Measurements from ENCODE around the gene VPREB1. TPM values are rescaled to one million over a fixed set of nuclear protein-coding genes. Genes with fewer than 3 reads are reported as not detected.
"Not testable (repeated sequence)": the region's sequence is repeated elsewhere in the genome, so short reads cannot be mapped to it uniquely, and the experiment has no call there.

Gene VPREB1
- total and polyA plus RNA-seq, 8 donors = not detected

- FAIRE-seq; H3K4me3 ChIP-seq; H3K4me1 ChIP-seq; H3K36me3 ChIP-seq; DNase-seq; H3K27ac ChIP-seq; H3K27me3 ChIP-seq; intact Hi-C loops (cut with DNase I); H3K9me3 ChIP-seq; ATAC-seq: not testable (repeated sequence)
- WGBS, 2 donors = 74 to 81% methylated on average over 4 of the region's 4 CpGs
Observed at GRCh38 chr22:22260586-22260985, 16.0 kb downstream of the VPREB1 start.

- H3K4me3 ChIP-seq; H3K4me1 ChIP-seq; H3K9me3 ChIP-seq; H3K27me3 ChIP-seq; intact Hi-C loops (cut with DNase I); H3K36me3 ChIP-seq; ATAC-seq; FAIRE-seq; DNase-seq; H3K27ac ChIP-seq: not testable (repeated sequence)
- 42 to 49% methylated on average over 3 of the region's 3 CpGs for WGBS, 2 donors
Observed at GRCh38 chr22:22262332-22263074, 17.9 kb downstream of the VPREB1 start.

GRCh38 chr22:22263823-22264222, 19.2 kb downstream of the VPREB1 start:
- WGBS, 2 donors = 50 to 77% methylated on average over 3 of the region's 3 CpGs
- intact Hi-C loops (cut with DNase I); FAIRE-seq: not testable (repeated sequence)

GRCh38 chr22:22270036-22270676, 25.6 kb downstream of the VPREB1 start:
- H3K27me3 ChIP-seq; ATAC-seq; DNase-seq; H3K36me3 ChIP-seq; H3K9me3 ChIP-seq; H3K27ac ChIP-seq; H3K4me1 ChIP-seq; H3K4me3 ChIP-seq; FAIRE-seq; intact Hi-C loops (cut with DNase I): not testable (repeated sequence)
- WGBS, 2 donors = 90 to 93% methylated on average over 6 to 7 of the region's 7 CpGs

More at GRCh38 chr22:22263823-22264222, 19.2 kb downstream of the VPREB1 start:
- H3K9me3 ChIP-seq, H3K36me3 ChIP-seq, H3K4me1 ChIP-seq, H3K27me3 ChIP-seq, DNase-seq, ATAC-seq, H3K27ac ChIP-seq, H3K4me3 ChIP-seq: not testable (repeated sequence)

DNA sequence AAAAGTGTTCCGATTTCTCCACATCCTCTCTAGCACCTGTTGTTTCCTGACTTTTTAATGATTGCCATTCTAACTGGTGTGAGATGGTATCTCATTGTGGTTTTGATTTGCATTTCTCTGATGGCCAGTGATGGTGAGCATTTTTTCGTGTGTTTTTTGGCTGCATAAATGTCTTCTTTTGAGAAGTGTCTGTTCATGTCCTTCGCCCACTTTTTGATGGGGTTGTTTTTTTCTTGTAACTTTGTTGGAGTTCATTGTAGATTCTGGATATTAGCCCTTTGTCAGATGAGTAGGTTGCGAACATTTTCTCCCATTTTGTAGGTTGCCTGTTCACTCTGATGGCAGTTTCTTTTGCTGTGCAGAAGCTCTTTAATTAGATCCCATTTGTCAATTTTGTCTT, 32.8 kb downstream of the VPREB1 start:
- H3K4me1 ChIP-seq; ATAC-seq; H3K27me3 ChIP-seq; H3K4me3 ChIP-seq; H3K36me3 ChIP-seq; intact Hi-C loops (cut with DNase I); H3K9me3 ChIP-seq; FAIRE-seq; H3K27ac ChIP-seq; DNase-seq: not testable (repeated sequence)
- WGBS, 2 donors = 99 to 100% methylated on average over 1 to 3 of the region's 4 CpGs

GRCh38 chr22:22284962-22285756, 40.6 kb downstream of the VPREB1 start:
- intact Hi-C loops (cut with DNase I); H3K27ac ChIP-seq; H3K4me1 ChIP-seq; H3K9me3 ChIP-seq; H3K36me3 ChIP-seq; FAIRE-seq; ATAC-seq; H3K4me3 ChIP-seq; DNase-seq; H3K27me3 ChIP-seq: not testable (repeated sequence)

DNA sequence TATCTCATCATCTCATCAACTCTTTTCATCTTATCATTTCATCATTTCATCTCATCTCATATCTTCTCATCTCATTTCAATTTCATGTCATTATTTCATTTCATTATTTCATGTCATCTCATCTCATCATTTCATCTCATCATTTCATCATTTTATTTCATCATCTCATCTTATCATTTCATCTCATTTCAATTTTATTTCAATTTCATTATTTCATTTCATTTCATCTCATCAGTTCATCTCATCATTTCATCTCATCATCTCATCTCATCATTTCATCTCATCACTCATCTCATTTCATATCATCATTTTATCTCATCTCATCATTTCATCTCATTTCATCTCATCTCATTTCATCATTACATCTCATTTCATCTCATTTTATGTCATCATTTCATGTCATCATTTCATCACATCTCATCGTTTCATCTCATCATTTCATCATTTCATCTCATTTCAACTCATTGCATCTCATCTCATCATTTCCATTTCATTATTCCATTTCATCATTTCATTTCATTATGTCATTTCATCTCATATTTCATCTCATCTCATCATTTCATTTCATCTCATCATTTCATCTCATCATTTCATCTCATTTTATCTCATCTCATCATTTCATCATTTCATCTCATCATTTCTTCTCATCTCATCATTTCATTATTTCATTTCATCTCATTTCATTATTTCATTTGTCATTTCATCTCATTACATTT, 42.0 kb downstream of the VPREB1 start:
- H3K9me3 ChIP-seq; FAIRE-seq; H3K27ac ChIP-seq; H3K36me3 ChIP-seq; H3K27me3 ChIP-seq; ATAC-seq; DNase-seq; intact Hi-C loops (cut with DNase I); H3K4me1 ChIP-seq; H3K4me3 ChIP-seq: not testable (repeated sequence)
- WGBS, 2 donors = 94% methylated on average over 1 of the region's 1 CpG; no CpG with 5 or more reads in 1 of the 2 donors

GRCh38 chr22:22287106-22287626, 42.6 kb downstream of the VPREB1 start:
- DNase-seq; H3K27ac ChIP-seq; H3K27me3 ChIP-seq; H3K36me3 ChIP-seq; H3K4me3 ChIP-seq; H3K9me3 ChIP-seq; ATAC-seq; FAIRE-seq; H3K4me1 ChIP-seq; intact Hi-C loops (cut with DNase I): not testable (repeated sequence)
- WGBS, 2 donors = 88 to 95% methylated on average over 5 of the region's 5 CpGs

DNA sequence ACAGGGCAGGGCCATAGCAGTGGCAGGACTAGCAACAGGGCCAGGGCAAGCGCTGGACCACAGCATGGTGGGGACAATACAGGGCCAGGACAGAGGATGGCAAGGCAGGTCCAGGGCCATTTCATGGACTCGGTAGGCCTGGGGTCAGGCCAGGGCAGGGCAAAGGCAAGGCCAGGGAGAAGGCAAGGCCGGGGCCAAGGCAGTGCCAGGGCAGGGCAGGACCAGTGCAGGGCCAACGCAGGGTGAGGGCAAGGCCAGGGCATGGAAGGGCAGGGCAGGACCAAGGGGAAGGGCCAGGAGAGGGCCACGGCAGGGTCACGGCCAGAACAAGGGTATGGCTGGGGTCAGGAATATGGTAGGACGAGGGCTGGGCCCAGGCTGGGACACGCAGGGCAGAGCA, 45.1 kb downstream of the VPREB1 start:
- 94 to 95% methylated on average over 4 to 8 of the region's 8 CpGs for WGBS, 2 donors
- H3K27me3 ChIP-seq; H3K9me3 ChIP-seq; H3K36me3 ChIP-seq; FAIRE-seq; H3K27ac ChIP-seq; H3K4me1 ChIP-seq; H3K4me3 ChIP-seq; intact Hi-C loops (cut with DNase I); ATAC-seq; DNase-seq: not testable (repeated sequence)

GRCh38 chr22:22291129-22291806, 46.7 kb downstream of the VPREB1 start:
- WGBS, 2 donors = 89 to 94% methylated on average over 2 to 3 of the region's 3 CpGs
- H3K4me1 ChIP-seq; FAIRE-seq; H3K9me3 ChIP-seq; intact Hi-C loops (cut with DNase I); H3K27me3 ChIP-seq; ATAC-seq; H3K36me3 ChIP-seq; H3K4me3 ChIP-seq; H3K27ac ChIP-seq: not testable (repeated sequence)
- peak in 1 of 6 donors; percentile 51 for DNase-seq

DNA sequence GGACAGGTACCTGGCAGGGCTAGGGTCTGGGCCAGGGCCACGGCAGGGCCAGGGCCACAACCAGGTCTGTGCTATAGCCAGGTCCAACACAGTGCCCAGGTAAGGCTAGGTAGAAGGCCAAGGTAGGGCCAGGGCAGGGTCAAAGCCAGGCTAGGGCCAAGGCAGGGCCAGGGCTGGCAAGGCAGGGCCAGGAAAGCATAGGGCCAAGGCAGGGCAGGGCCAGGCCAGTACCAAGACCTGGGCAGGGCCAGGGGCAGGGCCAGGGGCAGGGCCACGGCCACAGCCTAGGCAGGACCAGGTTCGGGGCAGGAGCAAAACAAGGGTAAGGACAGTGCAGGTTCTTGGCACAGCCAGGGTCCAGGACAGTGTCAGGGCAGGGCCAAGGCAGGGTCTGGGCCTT, 48.1 kb downstream of the VPREB1 start:
- H3K36me3 ChIP-seq; H3K27ac ChIP-seq; FAIRE-seq; H3K27me3 ChIP-seq; H3K4me1 ChIP-seq; ATAC-seq; H3K9me3 ChIP-seq; H3K4me3 ChIP-seq; intact Hi-C loops (cut with DNase I): not testable (repeated sequence)
- WGBS, 2 donors = 91 to 92% methylated on average over 3 of the region's 3 CpGs
- DNase-seq = peak in 1 of 6 donors; percentile 62

All from pancreas (tissue), 10 donors.